Tibial nerve (tissue), 3 donors: ENCODE results near the gene NCAPD3.

Experiments used
- POLR2A ChIP-seq, 2 donors: fragments of 450-650 bp; IDR thresholded peaks; one replicate each; pipeline ENCODE4 v1.6.1; 2017; ENCODE audit warnings: antibody characterized with exemption in 2 of 2, mild to moderate bottlenecking in 2 of 2, moderate library complexity in 2 of 2
- TF ChIP-seq, protein P1 (sequence below), 5 experiments: fragments of 200-600 bp in 3 of 5; fragments of 450-650 bp in 2 of 5; sonication (generic) in 3 of 5; IDR thresholded peaks; one replicate each; pipeline ENCODE4 v1.5.1; 2016 to 2019; ENCODE audit warnings: antibody characterized with exemption in 5 of 5, mild to moderate bottlenecking in 3 of 5, moderate library complexity in 2 of 5

DNA sequence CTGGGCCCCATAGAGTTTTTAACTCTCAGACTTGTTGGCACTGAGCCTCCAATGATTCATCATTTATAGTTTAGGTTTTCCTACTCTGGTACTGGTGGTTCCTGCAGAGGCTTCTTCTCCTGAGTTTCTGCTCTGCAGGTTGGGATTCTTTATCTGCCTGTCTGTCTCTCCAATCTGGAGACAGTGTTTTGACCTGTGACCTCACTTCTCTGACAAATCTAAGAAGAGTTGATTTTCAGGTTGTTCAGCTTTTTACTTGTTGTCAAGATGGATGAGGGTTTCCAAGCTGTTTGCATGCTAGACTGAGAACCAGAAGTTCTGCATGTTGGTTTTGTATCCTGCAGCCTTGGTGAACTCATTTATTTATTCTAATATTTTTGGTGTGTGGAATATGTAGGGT is 91.0 kb downstream of the NCAPD3 start:
- TF ChIP-seq POLR2A (IDR thresholded peaks at IDR 0.05) = no peak
- TF ChIP-seq, protein P1, sequence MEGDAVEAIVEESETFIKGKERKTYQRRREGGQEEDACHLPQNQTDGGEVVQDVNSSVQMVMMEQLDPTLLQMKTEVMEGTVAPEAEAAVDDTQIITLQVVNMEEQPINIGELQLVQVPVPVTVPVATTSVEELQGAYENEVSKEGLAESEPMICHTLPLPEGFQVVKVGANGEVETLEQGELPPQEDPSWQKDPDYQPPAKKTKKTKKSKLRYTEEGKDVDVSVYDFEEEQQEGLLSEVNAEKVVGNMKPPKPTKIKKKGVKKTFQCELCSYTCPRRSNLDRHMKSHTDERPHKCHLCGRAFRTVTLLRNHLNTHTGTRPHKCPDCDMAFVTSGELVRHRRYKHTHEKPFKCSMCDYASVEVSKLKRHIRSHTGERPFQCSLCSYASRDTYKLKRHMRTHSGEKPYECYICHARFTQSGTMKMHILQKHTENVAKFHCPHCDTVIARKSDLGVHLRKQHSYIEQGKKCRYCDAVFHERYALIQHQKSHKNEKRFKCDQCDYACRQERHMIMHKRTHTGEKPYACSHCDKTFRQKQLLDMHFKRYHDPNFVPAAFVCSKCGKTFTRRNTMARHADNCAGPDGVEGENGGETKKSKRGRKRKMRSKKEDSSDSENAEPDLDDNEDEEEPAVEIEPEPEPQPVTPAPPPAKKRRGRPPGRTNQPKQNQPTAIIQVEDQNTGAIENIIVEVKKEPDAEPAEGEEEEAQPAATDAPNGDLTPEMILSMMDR (IDR thresholded peaks at IDR 0.05) = no peak
